GM19035 (cell line): ENCODE data around the gene YTHDF1.

Experiments used
- ATAC-seq: cut with Tn5 transposase; IDR thresholded peaks from one replicate; pipeline ENCODE4 v1.9.1; 2021; ENCODE audit not compliant: unreplicated experiment

The YTHDF1 gene

DNA sequence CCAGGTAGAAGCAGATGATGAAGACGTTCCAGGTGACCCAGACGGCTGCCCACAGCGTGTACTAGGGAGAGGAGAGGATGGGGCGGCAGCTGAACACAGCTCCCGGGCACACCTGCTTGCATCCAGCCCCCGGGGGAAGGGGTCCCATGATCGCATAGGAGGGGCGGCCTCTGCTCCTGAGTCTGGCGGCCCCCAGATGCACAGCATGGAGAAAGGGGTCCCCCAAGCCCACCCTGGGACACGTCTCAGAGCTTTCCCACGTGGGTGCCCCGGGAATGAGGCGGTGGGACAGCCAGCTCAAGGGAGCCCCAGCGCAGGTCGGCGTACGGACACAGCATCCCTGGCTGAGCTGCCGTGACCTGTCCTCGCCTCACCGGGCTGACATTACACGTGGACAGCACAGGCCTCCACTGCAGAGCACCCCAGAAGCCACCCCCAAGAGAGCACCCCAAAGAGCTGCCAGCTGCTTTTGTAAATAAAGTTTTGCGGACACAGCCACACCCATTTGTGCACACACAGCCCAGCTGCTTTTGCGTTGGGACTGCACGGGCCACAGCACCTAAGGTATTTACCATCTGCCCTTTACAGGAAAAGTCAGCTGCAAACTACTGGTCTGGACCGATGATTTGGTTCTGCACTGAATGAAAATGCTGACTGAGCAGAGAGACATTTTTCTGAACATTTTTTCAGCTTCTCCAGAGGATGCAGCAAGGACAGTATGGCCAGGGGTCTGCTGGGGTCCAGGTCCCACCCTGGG lies 33.1 kb upstream of the YTHDF1 start:
- ATAC-seq, result no peak

DNA sequence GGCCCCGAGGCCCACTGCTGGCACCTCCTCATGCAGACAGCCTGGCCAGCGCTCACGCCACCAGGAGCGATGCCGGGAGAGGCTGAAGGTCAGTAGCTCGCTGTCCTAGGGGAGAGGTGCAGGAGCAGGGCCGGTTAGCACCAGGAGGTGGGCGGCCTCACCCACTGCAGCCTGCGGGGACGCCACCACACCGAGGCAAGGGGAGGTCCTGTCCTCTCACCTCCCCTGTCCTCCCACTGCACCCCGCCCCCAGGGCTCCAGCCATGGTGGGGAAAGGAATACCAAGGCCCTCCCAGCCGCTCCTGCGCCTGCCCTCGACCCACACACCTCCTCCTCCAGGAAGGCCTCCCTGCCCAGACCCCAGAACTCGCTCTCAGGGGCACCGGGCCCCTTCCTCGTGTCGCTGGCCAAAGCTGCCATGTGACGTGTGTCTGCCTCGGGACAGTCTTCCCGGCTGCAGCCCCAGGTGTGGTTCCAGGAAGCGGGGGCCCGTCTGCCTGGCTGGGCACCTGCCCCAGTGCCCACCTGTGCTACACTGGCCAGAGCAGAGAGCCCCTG lies 31.8 kb upstream of the YTHDF1 start:
- no peak for ATAC-seq

DNA sequence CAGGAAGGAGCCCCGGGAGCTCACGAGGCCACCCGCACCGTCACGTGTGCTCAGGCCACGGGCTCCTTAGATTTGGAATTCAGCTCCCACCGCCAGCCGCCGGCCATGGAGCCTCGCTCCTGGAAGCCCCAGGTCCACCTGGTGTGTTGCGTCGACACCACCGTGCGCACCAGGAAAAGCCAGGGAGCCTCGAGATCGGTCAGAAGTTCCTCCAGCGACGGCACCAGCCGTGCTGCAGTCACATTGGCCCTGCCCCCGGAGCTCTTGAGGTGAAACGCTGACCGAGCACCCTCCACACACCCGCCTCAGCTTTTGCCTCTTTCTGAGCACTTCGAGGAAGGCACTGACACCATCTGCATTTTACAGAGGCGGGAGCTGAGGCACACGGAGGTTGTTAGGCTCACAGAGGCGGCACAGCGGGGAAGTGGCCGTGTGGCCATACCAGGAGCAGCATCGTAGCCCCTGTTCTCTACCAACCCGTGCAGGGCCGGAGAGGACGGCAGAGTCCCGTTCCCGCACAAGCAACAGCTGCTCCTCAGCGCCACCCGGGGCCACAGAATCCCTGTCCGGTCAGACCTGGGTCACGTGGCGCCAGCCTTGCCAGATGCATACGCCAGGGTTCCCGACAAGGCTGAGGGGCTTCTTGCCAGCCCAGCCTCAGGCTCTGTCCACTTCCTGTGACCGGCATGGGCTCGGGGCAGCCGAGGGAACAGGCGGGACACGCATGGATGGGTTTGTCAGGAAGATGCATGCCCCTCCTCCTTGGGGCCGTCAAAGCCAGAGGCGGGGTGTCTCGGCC lies 30.8 kb upstream of the YTHDF1 start:
- ATAC-seq, result no peak

DNA sequence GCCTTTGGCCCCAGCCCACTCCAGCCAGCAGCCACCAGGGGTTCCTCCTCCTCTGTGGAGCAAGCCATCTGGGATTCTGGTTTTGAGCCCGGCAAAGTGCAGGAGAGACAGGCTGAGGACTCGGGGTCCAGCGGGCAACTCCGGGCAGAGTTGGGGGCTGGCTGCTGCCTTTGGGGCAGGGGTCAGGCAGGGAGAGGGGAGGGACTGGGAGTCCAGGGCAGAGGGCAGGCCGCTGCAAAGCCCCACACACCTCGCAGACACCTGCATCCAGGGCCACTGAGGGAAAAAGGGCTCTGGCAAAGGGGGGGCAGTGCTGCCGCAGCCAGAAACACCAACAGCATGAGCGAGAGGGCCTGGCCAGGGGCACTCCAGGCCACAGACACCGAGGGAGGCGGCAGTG lies 28.5 kb upstream of the YTHDF1 start:
- no peak for ATAC-seq

DNA sequence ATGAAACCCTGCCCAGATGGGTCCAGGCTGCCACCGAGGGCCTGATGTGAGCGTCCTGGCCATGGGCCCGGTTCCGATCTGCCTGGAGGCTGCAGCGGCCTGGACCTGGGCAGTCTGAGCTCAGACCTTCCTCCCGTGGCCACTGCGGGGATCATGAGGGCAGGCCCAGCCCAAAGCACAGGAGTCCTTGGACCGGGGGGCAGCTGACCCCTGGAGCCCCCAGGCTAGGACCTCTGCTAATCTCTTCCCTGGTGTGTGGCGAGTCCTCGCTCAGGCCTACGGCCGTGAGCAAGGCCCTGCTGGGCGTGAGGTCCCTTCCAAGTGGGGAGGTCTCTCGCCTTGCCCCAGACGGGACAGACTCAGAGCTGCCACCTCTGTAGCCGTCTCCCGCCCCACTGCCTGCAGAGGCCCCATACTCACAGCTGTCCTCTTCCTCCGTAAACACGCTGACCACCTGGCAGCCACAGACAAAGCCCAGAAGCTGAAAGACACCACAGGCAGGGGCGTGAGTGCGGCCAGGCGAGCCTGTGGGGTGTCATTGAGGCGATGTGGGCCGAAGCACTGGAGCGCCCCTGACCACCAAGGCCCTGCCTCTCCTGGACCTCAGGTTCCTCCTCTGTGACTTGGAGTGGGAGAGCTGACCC lies 27.8 kb upstream of the YTHDF1 start:
- ATAC-seq, result no peak

DNA sequence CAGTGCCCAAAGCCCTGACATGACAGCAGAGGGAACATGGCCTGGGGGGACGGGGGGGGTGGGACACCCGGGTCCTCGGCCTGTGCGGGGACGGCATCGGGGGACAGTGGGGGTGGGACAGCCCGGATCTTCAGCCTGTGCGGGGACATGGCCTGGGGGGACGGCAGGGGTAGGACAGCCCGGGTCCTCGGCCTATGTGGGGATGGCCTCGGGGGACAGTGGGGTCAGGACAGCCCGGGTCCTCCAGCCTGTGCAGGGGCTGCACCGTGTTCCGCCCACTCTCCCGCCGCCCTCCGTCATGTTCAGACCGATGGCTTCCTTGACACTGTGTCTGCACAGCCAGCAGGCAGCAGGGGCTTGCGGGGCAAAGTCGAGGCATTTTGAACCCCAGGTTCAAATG lies 26.8 kb upstream of the YTHDF1 start:
- ATAC-seq, result no peak

DNA sequence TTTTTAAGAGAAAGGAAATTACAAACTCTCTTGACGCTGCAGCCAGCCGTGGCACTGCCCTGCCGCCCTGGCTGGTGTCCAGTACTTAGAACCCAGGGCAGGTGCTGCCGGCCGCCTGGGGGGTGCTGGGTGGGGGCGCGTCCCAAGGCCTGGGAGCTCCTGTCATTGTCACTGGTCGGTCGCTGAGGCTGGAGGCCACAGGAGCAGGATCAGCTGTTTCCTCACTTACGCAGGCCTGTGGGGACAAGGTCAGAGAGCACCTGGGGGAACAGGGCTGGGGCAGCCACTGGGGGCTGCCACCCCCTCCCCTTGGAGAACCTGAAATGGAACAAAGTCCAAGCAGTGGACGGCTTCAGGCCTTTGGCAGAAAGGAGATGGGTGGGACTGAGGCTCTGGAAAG lies 25.3 kb upstream of the YTHDF1 start:
- ATAC-seq, result no peak

DNA sequence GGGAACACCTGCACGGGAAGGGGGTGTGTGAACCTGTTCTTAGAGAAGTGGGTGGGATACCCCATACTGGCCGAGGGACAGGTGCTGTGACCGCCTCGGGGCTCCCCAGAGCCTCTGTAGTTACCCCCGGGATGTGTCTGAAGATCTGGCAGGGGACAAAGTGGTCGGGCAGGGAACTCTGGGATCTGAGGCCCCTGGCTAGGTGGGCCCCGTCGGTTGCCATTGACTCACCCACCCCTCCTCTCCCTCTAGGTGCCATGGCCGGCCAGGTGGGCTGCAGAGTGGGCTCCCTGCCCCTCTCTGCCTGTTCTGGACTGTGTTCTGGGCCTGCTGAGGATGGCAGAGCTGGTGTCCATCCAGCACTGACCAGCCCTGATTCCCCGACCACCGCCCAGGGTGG lies 24.1 kb upstream of the YTHDF1 start:
- ATAC-seq, result no peak

DNA sequence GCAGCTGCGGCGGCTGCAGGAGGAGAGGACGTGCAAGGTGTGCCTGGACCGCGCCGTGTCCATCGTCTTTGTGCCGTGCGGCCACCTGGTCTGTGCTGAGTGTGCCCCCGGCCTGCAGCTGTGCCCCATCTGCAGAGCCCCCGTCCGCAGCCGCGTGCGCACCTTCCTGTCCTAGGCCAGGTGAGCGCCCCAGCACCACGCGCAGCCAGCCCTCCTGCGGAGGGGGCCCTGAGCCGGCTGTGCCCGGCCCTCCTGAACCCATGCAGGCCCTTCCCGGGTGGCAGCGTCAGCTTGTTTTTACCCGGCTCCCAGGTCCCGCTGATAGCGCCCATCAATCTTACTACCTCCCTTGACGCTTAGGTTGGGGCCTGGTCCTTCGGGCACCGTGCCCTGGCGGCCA lies 23.5 kb upstream of the YTHDF1 start:
- ATAC-seq, result no peak

DNA sequence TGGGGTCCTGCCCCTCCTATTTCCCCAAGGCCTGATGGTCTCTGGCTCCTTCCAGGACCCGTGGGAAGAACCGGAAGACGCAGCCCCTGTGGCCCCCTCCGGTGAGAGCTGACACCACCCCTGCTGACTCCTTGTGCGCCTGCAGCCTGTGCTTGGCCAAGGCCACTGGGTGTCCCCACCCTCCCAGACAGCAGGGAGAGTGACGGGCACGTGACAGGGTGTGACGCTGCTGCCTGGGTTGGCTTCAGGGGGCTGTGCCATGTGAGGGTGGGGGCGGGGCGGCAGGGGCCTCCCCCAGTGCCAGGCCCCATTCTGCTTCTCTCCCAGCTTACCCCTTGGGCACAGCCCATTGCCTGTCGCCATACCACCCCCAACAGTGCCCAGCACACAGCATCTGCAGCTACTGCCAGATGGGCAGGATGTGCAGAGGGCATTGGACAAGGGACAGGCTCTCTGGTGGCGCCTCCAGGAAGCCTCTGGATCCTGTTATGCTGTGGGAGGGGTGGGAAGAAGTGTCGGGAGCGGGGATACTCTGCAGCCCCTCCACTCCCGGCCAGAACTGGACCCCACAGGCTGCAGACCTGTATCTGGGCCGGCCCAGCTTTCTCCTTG lies 22.7 kb upstream of the YTHDF1 start:
- ATAC-seq, result no peak

DNA sequence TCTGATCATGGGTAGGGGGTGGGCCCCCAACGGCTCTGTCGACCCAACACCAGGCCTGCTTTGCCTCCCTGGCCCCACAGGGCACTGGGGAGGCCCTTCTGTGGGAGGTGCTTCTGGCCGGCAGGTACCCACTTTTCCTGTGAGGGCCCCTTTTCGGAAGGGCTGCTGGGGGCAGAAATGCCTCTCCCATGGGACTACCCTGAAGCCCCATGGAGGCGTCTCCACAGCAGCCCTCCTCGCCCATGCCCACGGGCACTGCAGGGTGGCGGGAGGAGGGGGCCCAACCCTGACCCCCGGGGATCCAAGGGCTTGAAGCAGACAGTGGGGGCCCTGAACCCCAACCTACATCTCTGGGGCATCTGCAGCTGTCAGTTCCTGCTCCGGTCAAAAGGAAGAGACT lies 22.1 kb upstream of the YTHDF1 start:
- ATAC-seq, result no peak

DNA sequence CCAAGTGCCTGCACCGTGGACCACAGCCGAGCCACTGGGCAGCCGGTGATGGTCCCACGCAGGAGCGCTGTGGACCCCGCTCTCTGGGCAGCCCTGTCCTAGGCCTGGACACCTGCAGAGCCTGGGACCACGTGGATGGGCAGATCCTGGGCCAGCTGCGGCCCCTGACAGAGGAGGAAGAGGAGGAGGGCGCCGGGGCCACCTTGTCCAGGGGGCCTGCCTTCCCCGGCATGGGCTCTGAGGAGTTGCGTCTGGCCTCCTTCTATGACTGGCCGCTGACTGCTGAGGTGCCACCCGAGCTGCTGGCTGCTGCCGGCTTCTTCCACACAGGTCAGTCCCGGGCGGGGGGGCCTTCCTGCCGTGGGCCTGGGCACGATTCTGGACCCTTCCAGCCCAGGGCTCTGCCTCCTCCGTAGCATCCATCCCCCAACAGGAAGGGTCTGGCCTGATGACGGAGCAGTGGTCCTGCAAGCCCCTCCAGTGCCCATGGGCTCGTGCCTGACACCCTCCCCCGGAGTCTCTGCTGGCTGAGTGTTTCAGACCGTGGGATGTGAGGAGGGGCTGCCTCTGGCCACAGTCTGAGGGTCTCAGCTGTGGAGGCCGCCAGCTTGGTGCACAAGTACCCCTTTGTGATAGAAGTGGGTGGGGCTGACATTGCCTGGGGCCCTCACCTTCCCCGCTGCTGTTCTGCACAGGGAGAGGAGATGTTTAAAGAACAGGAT lies 20.3 kb upstream of the YTHDF1 start:
- ATAC-seq, result no peak

DNA sequence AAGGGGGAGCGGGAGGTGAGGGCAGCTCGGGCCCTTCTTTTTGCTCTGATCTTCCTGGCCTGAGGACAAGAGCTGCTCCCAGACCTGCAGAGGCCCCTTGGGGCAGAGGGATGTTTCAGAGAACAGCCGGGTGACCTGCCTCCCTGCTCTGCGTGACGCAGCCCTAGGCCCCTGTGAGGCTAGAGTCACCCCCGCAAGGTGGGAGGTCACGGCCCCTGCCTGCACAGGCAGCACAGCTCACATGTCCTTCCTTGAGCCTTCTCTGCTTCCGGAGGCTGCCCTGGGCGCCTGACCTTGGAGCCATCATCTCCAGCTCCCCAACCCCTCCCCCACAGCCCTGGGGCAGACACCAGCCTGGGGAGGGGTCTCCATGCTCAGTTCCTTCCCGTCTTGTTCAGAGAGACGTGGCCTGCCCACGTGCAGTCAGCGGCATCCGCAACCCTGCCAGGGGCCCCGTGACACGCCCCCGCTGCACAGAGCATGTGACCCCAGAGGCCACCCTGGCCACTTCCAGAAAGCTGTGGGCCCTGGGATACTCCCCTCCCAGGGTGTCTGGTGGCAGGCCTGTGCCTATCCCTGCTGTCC lies 19.6 kb upstream of the YTHDF1 start, which contains the start of gene BIRC7:
BIRC7 (plus strand) TSS at position 507 of the 585 bp plus-strand sequence. CDS start 192 bp downstream, outside the sequence.
- ATAC-seq, result no peak

DNA sequence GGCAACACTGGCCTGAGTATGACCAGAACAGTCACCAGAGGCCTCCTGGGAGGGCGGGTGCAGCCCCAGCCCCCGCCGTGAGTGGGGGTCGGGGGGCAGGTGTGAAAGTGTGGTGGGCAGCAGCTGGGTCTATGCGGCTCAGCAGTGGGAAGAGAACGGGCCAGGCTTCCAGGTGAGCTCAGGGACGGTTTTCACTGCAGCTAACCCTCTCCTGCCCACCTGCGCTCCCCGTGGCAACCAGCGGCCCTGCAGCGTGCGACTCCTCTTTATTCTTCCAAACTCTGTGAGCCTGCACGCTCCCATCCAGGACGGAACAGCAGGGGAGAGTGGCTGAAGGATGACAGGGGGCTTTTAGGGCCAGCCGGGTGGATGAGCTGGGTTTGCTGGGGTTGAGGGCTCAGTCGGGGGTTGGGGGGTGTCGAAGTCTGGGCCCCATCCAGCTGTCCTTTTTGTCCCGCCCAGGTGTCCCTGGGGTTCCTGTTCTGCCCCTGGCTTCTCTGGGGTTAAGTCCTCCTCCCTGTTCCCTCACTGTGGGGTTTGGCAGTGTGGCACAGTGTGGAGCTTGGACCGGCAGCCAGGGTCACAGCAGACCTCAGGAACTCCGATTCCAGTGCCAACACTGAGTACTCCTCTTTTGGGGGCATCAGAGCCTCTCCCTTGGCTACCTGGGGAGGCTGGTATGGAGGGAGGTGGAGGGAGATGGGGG lies 18.9 kb upstream of the YTHDF1 start:
- ATAC-seq, result no peak

DNA sequence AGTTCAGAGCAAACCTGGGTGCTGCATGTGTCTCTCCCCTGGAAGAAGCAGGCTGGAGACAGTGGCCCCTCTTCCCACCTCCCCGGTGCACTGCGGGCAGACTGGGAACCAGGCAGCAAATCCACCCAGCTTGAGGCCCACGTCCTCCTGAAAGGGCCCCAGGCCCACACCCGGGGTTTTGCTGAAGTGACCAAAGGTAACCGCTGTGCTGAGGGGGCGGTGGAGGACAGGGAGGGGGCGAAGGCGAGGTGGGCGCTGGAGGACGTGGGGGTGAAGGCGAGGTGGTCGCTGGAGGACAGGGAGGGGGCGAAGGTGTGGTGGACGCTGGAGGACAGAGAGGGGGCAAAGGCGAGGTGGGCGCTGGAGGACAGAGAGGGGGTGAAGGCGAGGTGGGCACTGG lies 18.0 kb upstream of the YTHDF1 start:
- no peak for ATAC-seq

DNA sequence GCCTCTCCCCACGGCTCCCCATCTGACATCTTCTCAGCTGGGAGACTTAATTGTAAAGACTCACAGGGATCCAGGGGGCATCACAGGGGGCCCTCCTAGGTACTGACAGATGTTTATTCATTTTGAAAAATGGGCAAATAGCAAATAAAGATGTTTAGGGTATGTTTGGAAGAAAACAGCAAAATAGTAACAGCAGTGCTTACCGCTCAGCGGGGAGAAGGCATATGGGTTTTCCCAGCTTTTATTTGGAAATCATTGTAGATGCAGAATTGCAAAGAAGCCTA lies 17.1 kb upstream of the YTHDF1 start:
- no peak for ATAC-seq

DNA sequence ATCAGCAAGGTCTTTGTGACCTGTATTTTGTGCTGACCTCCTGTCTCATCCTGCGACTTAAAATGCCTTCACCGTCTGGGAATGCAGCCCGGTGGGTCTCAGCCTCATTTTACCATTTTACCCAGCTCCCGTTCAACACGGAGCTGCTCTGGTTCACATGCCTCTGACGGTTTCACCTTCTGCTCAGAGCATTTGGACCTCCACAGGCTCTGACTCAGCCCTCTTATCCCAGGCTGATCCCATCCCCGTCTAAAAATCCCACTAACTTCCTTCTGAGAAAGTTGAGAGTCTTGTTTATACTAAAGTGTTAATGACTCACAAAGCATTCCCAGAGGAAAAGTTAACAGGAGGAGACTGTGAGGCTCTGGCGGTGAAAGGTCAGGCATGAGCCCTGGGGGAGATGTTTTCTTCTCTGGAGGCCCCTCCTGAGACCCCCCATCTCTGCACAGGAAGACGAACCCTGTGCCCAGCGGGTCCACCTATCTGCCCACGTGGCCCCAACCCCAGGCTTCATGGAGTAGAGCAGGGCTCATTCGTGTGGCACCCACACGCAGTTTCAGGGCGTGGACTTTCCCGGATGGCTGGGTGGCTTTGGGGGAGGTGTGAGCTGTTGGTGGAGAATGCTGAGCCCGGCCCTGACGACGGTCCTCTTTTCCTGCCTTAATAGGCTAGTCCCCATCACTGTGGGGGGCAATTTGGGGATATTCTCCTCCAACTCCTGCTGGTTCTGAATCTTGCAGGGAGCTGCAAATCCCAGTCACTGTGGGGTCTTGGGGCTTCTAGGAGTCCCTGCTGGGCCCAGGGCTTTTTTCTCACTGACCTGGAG lies 16.5 kb upstream of the YTHDF1 start:
- ATAC-seq, result no peak

DNA sequence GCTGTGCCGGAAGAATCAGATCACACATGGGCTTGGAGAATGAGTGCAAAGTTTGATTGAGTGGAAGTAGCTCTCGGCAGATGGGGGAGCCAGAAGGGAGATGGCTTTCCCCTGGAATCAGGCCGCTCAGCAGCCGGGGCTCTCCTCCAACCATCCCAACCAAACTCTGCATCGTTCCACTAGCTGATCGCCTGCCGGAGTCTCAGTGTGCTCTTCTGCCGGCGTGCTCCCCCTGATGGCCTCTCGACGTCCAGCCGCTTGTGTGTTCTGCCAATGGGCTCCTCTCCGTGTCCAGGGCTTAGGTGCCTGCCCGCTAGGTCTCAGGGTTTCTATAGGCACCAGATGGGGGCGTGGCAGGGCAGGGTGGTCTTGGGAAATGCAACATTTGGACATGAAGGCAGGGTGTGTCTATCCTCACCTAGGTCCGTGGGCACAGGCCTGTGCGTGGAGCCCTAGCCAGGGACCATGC lies 14.9 kb upstream of the YTHDF1 start:
- no peak for ATAC-seq

DNA sequence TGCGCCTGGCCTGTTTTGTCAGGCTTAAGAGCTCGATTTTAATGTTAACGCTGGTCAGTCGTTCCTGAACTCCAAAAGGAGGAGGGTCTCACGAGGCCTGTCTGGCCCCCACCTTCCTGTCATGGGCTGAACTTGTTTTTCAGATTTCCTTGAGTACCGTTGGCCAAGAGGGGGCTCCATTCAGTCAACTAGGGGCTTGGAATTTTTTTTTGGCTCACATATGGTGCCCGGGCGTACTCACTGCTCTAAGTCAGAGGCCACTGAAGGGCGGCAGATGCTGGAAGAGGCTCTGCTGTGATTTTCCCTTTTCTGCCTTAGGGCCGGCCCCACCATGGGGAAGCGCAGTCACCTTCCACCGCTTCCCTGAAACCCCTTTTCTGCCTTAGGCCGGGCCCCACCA lies 12.9 kb upstream of the YTHDF1 start:
- ATAC-seq, result no peak
